Frontal cortex (tissue), 4 donors: Measurements from ENCODE around the gene GGACT. TPM values are rescaled to one million over a fixed set of nuclear protein-coding genes. Genes with fewer than 3 reads are reported as not detected.
A peak's percentile ranks its signal among the peaks of the same experiment; 100 is the strongest.
"Not testable (repeated sequence)": the region's sequence is repeated elsewhere in the genome, so short reads cannot be mapped to it uniquely, and the experiment has no call there.

Experiments
- DNase-seq, 2 donors: peaks; one replicate each; pipeline ENCODE4 v3.0.0; 2012; ENCODE audit warnings: low spot score in 2 of 2
- FAIRE-seq: peaks from 2 replicates; lab custom pipeline; 2012; peaks lifted over from hg19 to GRCh38; lab: Jason Lieb, UNC
- total RNA-seq: library from RNA; depleted of rRNA; stranded (reverse); fragments of >200 nt; gene quantifications from one replicate; pipeline ENCODE4 v1.2.3, GENCODE V29; 2014
- donor health status: control.
- donor health status: control.
- donor health status: control.

Gene GGACT
- total RNA-seq, 1 donor from 2014 or later: 0.82 TPM

DNA sequence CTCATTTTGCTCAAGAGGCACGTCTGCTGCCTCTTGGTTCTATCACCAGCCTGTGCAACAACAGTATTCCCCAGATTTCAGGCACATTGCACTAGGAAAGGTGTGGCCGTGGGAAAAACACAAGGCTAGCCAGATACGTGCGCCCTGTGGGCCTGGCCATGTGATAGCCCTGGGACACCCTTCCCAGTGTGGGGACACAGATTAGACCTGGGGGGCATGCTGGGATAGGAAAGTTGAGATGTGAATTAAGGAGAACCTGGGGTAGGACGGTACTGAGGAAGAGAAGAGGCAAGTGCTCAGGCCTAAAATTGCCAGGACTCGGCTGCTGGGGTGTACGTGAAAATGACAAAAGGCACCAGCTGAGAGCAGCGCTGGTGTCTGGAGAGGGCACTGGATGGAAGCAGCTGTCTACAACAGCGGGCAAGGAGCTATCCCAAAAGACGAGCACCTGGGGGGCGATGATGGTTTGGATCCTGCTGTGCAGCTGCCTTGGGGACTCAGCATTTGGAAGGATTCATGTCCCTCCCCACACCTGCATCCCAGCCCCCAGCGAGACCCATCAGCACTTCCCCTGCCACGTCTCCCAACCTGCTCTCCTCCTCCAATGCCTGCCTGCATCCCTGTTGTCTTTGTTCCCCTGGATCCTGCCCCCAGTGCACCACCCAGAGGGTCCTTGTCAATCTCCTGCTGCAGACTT lies 54.3 kb downstream of the GGACT start:
- FAIRE-seq: no peak

GRCh38 chr13:100533588-100534041 lies 55.0 kb downstream of the GGACT start:
- no peak for FAIRE-seq

More for the DNA sequence above, 54.3 kb downstream of the GGACT start:
- DNase-seq: no peak

DNA sequence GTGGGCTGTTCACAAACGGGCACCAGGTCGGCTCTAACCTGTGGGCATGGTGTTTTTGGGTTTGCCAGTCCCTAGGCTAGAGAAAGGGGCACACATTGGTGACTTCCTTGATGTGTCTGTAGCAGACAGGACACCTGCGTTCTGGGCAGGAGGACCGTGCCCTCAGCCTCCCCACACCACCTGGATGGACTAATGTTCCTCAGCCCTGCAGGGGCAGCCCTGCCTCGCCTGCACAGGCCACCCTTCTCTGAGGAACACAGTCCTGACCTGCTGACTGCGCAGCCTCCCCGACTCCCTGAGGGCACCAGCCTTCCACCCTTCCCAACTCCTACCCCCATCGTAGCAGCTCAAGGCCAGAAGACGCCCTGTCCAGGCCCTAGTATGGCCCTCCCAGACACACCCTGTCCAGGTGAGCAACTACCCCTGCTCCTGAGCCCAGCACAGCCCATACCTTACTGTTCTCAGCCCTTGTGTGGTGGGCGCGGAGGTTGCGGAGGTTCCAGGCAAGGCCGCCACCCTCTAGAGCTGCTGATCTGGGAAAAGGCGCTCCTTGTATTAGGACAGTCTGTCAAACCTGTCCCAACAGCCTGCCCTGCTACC lies 55.7 kb downstream of the GGACT start:
- DNase-seq: no peak
- FAIRE-seq: no peak

More at GRCh38 chr13:100533588-100534041, 55.0 kb downstream of the GGACT start:
- no peak for DNase-seq

- DNase-seq: no peak
- no peak for FAIRE-seq
These were observed 56.4 kb downstream of the GGACT start for GRCh38 chr13:100532090-100532766.

GRCh38 chr13:100530671-100531213 lies 57.8 kb downstream of the GGACT start:
- FAIRE-seq: no peak
- peak in 1 of 2 donors; percentile 40 for DNase-seq

- FAIRE-seq (no peak), DNase-seq (no peak)
These were observed 58.8 kb downstream of the GGACT start for GRCh38 chr13:100529666-100530377.

- DNase-seq (no peak), FAIRE-seq (no peak)
These were observed 59.8 kb downstream of the GGACT start for GRCh38 chr13:100528820-100529219.

DNA sequence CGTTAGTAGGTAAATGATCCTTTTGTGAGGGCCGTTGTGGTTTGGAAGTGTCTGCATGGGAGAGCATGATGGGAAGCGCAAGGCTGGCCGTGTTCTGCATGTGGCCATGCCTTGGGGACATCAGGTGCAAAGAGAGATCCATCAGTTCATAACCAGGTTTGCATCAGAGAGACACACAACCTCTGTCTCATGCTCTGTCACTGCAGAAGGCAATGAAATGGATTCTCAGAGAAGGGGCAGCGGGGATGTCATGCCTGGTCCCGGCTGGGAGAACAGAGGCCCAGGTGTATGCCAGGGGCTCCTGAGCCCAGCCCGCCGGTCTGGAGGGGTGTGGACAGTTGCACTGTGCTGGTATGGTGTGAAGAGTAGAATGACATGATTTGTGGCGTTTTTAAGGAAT lies 60.2 kb downstream of the GGACT start:
- no peak for FAIRE-seq

DNA sequence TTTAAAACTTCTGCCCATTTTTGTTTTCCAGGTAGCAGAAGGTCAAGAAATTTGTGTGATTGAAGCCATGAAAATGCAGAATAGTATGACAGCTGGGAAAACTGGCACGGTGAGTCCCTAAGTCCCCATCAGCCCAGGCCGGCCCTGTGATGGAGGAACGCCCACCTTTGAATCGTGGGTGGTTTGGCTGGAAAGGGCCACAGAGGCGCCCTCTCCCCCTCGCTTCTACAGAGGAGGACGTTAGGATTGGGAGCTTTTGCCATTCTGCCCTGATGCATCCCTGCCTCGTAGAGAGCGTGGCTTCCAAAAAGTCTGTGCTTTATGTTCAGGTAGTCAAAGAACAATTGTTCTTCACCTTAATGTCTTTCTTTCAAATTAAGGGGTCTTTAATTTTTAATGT lies 60.9 kb downstream of the GGACT start:
- FAIRE-seq (no peak), DNase-seq (no peak)

More for the DNA sequence above, 60.2 kb downstream of the GGACT start:
- DNase-seq: no peak

DNA sequence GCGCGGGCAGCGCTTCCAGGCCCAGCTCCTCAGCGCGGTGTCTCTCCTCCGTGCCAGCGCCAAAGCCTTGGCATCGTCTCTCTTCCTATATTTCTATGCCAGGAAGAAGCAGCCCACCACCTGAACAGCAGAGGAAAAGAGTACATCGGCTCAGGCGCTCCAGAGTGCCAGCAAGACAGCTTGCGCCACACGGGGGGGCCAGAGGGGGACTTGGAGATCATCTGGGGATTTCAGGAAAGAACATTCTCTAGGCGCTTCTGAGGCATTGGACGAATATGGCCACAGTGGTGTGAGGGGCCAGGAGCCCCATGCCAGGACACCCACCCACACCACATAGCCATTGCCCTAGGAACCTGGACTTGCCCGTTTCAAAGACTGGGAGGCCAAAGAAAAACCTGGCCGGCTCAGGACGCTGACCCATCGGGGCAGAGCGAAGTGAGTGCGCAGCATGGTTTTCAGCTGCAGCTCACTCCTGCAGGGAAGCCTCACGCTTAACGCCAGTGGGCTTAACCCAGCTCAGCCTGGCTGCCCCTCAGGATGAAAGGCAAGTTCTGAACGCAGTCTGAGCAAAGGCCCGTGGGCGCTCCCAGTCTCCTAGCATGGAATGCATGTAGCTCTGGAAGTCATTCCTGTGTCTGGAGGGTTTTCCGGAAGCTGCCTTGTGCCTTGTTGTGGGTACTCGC lies 62.1 kb downstream of the GGACT start:
- no peak for DNase-seq
- no peak for FAIRE-seq

DNA sequence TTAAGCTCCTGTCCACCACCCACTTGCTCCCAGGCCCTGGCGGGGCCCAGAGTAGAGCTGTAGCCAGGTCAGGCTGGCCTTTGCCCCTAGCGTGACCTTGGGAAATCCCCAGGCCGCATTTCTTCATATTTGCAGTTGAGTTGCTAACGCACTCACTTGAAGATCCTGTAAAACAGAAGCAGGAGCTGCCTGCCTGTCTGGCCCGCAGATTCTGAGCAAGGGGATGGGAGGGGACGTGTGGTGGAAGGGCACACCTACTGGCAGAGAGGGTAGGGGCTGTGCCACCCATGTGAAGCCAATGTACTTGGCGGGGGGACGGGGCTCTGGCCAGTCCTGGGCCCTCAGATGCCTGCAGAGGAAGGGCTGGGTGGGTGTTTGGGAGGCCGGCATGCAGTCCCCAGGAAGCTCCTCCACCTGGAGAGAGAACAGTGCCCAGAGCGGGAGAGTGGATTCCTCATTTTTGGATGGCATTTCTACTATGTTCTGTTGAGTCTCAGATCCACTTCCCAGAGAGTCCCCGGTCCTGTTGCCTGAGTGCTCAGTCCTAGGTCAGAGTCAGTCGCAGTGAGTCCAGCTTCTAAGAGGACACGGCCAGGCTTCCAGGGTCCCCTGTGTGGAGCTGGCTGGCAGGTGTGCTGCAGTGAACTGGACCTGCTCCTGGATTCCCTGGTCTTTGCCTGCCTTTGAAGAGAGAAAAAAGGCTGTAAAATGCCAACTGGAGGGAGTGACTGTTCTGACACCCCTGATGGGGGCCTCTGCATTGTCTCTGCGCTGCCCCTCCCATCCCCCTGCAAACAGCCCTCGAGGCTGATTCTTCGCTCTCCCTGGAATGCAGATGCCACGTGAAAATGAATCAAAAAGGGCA lies 62.9 kb downstream of the GGACT start:
- no peak for FAIRE-seq
- DNase-seq: no peak

DNA sequence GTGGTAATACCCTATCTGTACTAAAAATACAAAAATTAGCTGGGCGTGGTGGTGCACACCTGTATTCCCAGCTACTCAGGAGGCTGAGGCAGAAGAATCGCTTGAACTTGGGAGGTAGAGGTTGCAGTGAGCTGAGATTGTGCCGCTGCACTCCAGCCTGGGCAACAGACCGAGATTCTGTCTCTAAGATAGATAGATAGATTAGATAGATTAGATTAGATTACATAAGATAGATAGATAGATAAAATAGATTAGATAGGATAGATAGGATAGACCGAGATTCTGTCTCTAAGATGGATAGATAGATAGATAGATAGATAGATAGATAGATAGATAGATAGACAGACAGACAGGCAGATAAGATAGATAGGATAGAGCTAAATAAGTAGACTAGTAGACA lies 63.9 kb downstream of the GGACT start:
- not testable (repeated sequence) for FAIRE-seq, DNase-seq

- no peak for FAIRE-seq
- DNase-seq: no peak
These were observed 64.6 kb downstream of the GGACT start for GRCh38 chr13:100523981-100524386.

DNA sequence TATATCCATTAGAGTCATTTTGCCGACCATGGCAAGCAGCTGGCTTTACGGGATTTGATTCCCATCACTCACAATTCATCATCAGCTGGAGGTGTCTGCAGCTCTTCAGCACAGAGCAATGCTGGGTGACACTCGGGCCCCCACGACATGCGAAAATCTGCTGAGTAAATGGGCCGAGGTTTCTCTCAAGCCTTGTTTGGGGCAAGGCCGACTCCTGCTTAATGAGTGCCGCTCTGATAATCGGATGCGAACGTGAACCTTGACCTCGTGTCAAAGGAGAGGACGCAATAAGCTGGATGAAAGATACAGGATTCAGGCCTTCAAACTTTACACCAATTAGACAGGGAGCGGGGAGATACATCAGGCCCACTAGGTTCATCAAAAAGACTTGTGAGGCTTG lies 65.2 kb downstream of the GGACT start:
- DNase-seq: no peak
- no peak for FAIRE-seq

DNA sequence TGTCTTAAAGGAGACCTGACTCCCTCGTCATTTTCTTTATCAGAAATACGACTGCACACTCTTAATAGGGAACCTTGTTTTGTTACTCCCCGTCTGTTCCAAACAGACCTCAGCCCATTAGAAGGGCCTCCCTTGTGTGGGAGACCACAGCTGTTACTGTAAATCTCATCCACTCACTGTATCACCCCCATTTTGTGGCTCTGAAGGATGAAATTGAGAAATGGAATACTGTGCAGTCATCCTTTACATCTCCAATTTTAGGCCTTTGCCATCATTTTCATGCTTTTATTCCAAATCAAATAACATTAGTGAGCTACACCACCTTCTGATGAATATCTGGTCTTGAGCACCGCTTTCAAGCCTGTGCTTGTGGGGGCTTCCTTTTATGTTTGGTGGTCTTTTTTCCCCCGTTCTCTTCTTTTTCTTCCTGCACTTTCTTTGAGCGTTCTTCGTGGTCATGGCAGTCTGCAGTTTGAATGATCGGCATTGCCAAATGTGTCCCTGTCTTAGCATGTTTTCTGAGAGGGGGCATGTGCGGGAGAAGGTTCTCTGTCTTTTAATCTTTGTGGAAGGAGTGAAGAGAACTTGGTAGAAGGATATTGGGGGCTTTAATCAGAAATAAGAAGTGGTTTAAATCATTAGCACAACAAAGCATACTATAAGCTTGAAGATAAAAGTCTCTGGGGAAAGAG lies 65.8 kb downstream of the GGACT start:
- FAIRE-seq: no peak

DNA sequence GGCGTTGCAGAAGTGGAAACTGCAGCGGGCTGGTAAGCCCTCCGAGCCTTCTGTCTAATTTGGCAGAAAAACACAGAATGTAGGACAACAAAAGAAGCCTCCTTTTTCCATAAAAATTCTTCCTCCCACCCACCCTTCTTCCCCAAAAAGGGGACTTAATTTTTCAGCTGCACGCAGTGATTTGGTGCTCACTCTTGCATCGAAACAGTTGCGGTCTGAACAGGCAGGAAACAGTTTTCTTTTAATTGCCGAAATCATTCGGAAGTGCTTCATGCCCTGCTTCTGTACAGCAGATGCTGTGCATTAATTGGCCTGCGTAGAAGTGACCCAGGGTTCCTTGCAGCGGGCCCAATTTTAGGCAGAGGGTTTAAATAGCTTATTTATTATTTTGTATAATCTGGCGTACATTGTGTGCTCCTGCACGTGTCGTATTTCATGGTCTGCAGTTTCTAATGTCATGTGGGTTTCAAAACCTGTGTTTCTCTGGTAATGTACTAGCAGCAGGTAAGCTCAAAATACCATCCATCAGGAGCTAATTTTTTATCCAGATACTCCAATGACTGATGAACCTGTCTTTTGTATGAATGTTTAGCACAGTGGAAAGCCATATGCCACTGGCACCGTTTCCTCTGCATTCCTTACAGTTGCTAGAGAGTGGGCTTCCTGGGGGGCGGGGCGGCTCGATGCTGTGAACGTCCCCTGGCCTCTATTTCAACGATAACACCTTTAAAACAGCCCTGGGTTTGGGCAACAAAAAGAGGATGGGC lies 66.6 kb downstream of the GGACT start:
- DNase-seq (no peak), FAIRE-seq (no peak)

More for the DNA sequence above, 65.8 kb downstream of the GGACT start:
- DNase-seq: no peak
